SJSA1 (cell line): ENCODE results near the gene EPN3. TPM values are rescaled to one million over a fixed set of nuclear protein-coding genes. Genes with fewer than 3 reads are reported as not detected.
A peak's percentile ranks its signal among the peaks of the same experiment; 100 is the strongest.

Source experiments
- DNase-seq, 2 experiments: peaks; one replicate each; pipeline ENCODE4 v3.0.0-alpha.2; 2015 to 2020; ENCODE audit warnings: low spot score in 2 of 2, low read depth in 1 of 2
- H3K27ac ChIP-seq: fragments of 250-450 bp; sonication (Bioruptor Pico); 2 replicates; pipeline ENCODE4 v1.5.1; 2020; ENCODE audit warnings: mild to moderate bottlenecking, moderate library complexity
- H3K27me3 ChIP-seq: fragments of 250-450 bp; sonication (Bioruptor Pico); replicated peaks from 2 replicates; pipeline ENCODE4 v1.5.1; 2020; ENCODE audit warnings: mild to moderate bottlenecking, moderate library complexity
- H3K36me3 ChIP-seq: fragments of 250-450 bp; sonication (Bioruptor Pico); 2 replicates; pipeline ENCODE4 v1.5.1; 2020; ENCODE audit warnings: mild to moderate bottlenecking
- H3K4me1 ChIP-seq: fragments of 250-450 bp; sonication (Bioruptor Pico); replicated peaks from 2 replicates; pipeline ENCODE4 v1.6.1; 2021; ENCODE audit warnings: mild to moderate bottlenecking
- H3K4me3 ChIP-seq: fragments of 250-450 bp; sonication (Bioruptor Pico); 2 replicates; pipeline ENCODE4 v1.5.1; 2020; ENCODE audit warnings: mild to moderate bottlenecking
- H3K9me3 ChIP-seq: fragments of 250-450 bp; sonication (Bioruptor Pico); replicated peaks from 2 replicates; pipeline ENCODE4 v1.5.1; 2020; ENCODE audit warnings: mild to moderate bottlenecking
- total RNA-seq: library from RNA; depleted of rRNA; stranded (reverse); fragments of >200 nt; shearing (Covaris generic); gene quantifications from 2 replicates; pipeline ENCODE4 v1.2.3, GENCODE V29; 2014

Gene EPN3
- total RNA-seq, 1 experiment from 2014 or later = 0.03 TPM

GRCh38 chr17:50499721-50500120, 32.8 kb upstream of the EPN3 start:
- H3K4me1 ChIP-seq = peaks cover 5% of the 10 kb centered on the region; the same call in 1 of the 2 replicates
- no peaks in the 10 kb centered on the region for H3K9me3 ChIP-seq
- H3K27me3 ChIP-seq = no peaks in the 10 kb centered on the region
- no peak overlapping the region for H3K4me3 ChIP-seq
- H3K36me3 ChIP-seq = no peaks in the 10 kb centered on the region
- no peak overlapping the region for H3K27ac ChIP-seq
- DNase-seq = no peak

GRCh38 chr17:50501054-50501453, 31.5 kb upstream of the EPN3 start:
- no peak overlapping the region for H3K4me3 ChIP-seq

GRCh38 chr17:50502301-50502990, 30.1 kb upstream of the EPN3 start:
- H3K27me3 ChIP-seq = peaks cover 8% of the 10 kb centered on the region; the same call in 1 of the 2 replicates
- no peak overlapping the region for H3K4me3 ChIP-seq
- no peak for DNase-seq
- no peak overlapping the region for H3K27ac ChIP-seq
- no peaks in the 10 kb centered on the region for H3K9me3 ChIP-seq
- no peaks in the 10 kb centered on the region for H3K36me3 ChIP-seq
- H3K4me1 ChIP-seq = no peaks in the 10 kb centered on the region

More at GRCh38 chr17:50501054-50501453, 31.5 kb upstream of the EPN3 start:
- DNase-seq = no peak
- Histone ChIP-seq H3K27me3 (no peaks in the 10 kb centered on the region), H3K27ac (no peak overlapping the region), H3K36me3 (no peaks in the 10 kb centered on the region), H3K4me1 (peaks cover 1% of the 10 kb centered on the region; the same call in 1 of the 2 replicates), H3K9me3 (no peaks in the 10 kb centered on the region)

GRCh38 chr17:50505591-50506130, 26.9 kb upstream of the EPN3 start:
- Histone ChIP-seq H3K27me3 (peaks cover 12% of the 10 kb centered on the region; the same call in 1 of the 2 replicates), H3K27ac (no peak overlapping the region), H3K9me3 (no peaks in the 10 kb centered on the region), H3K4me3 (no peak overlapping the region), H3K36me3 (no peaks in the 10 kb centered on the region), H3K4me1 (peaks cover 9% of the 10 kb centered on the region)
- no peak for DNase-seq

- H3K4me3 ChIP-seq = no peak overlapping the region
- H3K27me3 ChIP-seq = peaks cover 16% of the 10 kb centered on the region; the same call in 1 of the 2 replicates
- peaks cover 9% of the 10 kb centered on the region for H3K4me1 ChIP-seq
- no peaks in the 10 kb centered on the region for H3K36me3 ChIP-seq
- no peak overlapping the region for H3K27ac ChIP-seq
- no peaks in the 10 kb centered on the region for H3K9me3 ChIP-seq
- no peak for DNase-seq
Measured at GRCh38 chr17:50506298-50506697, 26.2 kb upstream of the EPN3 start.

GRCh38 chr17:50507871-50508572, 24.5 kb upstream of the EPN3 start, which contains the start of gene MYCBPAP:
TSS of gene MYCBPAP (plus strand) at chr17:50508439. CDS start at chr17:50508675, 236 bp downstream.
- peak; percentile 22 to 70 for DNase-seq
- Histone ChIP-seq H3K27me3 (peaks cover 19% of the 10 kb centered on the region; the same call in 1 of the 2 replicates), H3K27ac (no peak within 1 kb of the TSS)

GRCh38 chr17:50508573-50509460, 23.7 kb upstream of the EPN3 start:
- no peaks in the 10 kb centered on the region for H3K36me3 ChIP-seq
- H3K4me3 ChIP-seq = peak overlapping the region; percentile 36
- peaks cover 9% of the 10 kb centered on the region for H3K4me1 ChIP-seq
- H3K27ac ChIP-seq = no peak overlapping the region
- no peaks in the 10 kb centered on the region for H3K9me3 ChIP-seq
- no peak for DNase-seq
- peaks cover 19% of the 10 kb centered on the region; the same call in 1 of the 2 replicates for H3K27me3 ChIP-seq

More at GRCh38 chr17:50507871-50508572, 24.5 kb upstream of the EPN3 start, which contains the start of gene MYCBPAP:
- Histone ChIP-seq H3K36me3 (no peaks in the 10 kb centered on the region), H3K9me3 (no peaks in the 10 kb centered on the region), H3K4me1 (peaks cover 9% of the 10 kb centered on the region), H3K4me3 (peak within 1 kb of the TSS; percentile 36)

- Histone ChIP-seq H3K4me1 (peaks cover 9% of the 10 kb centered on the region), H3K36me3 (no peaks in the 10 kb centered on the region), H3K9me3 (no peaks in the 10 kb centered on the region), H3K27ac (no peak overlapping the region), H3K4me3 (no peak overlapping the region), H3K27me3 (peaks cover 19% of the 10 kb centered on the region; the same call in 1 of the 2 replicates)
- DNase-seq = no peak
Measured at GRCh38 chr17:50511058-50511457, 21.5 kb upstream of the EPN3 start.

- H3K27me3 ChIP-seq = peaks cover 8% of the 10 kb centered on the region; the same call in 1 of the 2 replicates
- H3K4me1 ChIP-seq = peaks cover 2% of the 10 kb centered on the region
- DNase-seq = no peak
- no peak overlapping the region for H3K4me3 ChIP-seq
- H3K9me3 ChIP-seq = no peaks in the 10 kb centered on the region
- no peaks in the 10 kb centered on the region for H3K36me3 ChIP-seq
- H3K27ac ChIP-seq = no peak overlapping the region
Measured at GRCh38 chr17:50513495-50513894, 19.0 kb upstream of the EPN3 start.

- H3K4me1 ChIP-seq = no peaks in the 10 kb centered on the region
- no peaks in the 10 kb centered on the region for H3K9me3 ChIP-seq
- H3K27ac ChIP-seq = no peak overlapping the region
- H3K4me3 ChIP-seq = no peak overlapping the region
- H3K36me3 ChIP-seq = no peaks in the 10 kb centered on the region
- 0 out of 2 replicates have a peak, but pooled peaks cover 6% of the 10 kb centered on the region for H3K27me3 ChIP-seq
- no peak for DNase-seq
Measured at GRCh38 chr17:50514388-50514787, 18.1 kb upstream of the EPN3 start.

- DNase-seq = no peak
- Histone ChIP-seq H3K4me3 (no peak overlapping the region), H3K36me3 (no peaks in the 10 kb centered on the region), H3K27ac (no peak overlapping the region), H3K9me3 (no peaks in the 10 kb centered on the region), H3K27me3 (0 out of 2 replicates have a peak, but pooled peaks cover 6% of the 10 kb centered on the region), H3K4me1 (no peaks in the 10 kb centered on the region)
Measured at GRCh38 chr17:50514936-50515702, 17.4 kb upstream of the EPN3 start.

GRCh38 chr17:50517011-50517410, 15.5 kb upstream of the EPN3 start:
- H3K4me1 ChIP-seq = no peaks in the 10 kb centered on the region

More at GRCh38 chr17:50517011-50517410, 15.5 kb upstream of the EPN3 start:
- Histone ChIP-seq H3K9me3 (no peaks in the 10 kb centered on the region), H3K4me3 (no peak overlapping the region), H3K27ac (no peak overlapping the region), H3K36me3 (no peaks in the 10 kb centered on the region), H3K27me3 (no peaks in the 10 kb centered on the region)
- DNase-seq = no peak
